ENCODE measurements around the gene LMX1B.

DNA sequence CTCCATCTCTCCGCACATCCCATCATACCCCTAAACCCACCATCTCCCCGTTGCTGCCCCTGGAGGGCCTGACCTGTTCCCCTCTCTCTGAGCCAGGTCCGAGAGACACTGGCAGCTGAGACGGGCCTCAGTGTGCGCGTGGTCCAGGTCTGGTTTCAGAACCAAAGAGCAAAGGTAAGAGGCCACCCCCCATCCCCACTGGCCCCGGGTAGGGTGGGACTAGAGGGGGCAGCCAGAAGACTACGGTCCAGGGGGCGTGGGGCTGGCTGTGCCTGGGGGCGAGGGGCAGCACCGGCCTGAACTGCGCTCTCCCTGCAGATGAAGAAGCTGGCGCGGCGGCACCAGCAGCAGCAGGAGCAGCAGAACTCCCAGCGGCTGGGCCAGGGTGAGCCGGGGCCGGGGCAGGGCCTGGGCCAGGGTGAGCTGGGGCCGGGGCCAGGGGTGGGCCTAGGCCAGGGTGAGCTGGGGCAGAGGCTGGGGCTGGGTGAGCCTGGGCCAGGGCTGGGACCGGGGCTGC lies 79.8 kb downstream of the LMX1B start:
- TF ChIP-seq CSDC2 (CRISPR knock-in tag; IDR thresholded peaks at IDR 0.05): no peak
- no peak for TF ChIP-seq ZNF8 (CRISPR knock-in tag; IDR thresholded peaks at IDR 0.05)
- no peak for TF ChIP-seq OSR1 (CRISPR knock-in tag; IDR thresholded peaks at IDR 0.05)
- TF ChIP-seq BACH2 (CRISPR knock-in tag; IDR thresholded peaks at IDR 0.05; ENCODE audit: borderline replicate concordance): no peak

All from SK-N-SH treated with all-trans-retinoic acid at 6 μM for 48 hours (cell line).